Measurements from ENCODE around the gene WHRN. TPM values are rescaled to one million over a fixed set of nuclear protein-coding genes. Genes with fewer than 3 reads are reported as not detected.

WHRN gene
- total RNA-seq, 5 donors from 2014 or later (not counting 1 experiment from before 2014, with no cell fraction given): 11.4 to 46.0 (median 13.0) TPM

DNA sequence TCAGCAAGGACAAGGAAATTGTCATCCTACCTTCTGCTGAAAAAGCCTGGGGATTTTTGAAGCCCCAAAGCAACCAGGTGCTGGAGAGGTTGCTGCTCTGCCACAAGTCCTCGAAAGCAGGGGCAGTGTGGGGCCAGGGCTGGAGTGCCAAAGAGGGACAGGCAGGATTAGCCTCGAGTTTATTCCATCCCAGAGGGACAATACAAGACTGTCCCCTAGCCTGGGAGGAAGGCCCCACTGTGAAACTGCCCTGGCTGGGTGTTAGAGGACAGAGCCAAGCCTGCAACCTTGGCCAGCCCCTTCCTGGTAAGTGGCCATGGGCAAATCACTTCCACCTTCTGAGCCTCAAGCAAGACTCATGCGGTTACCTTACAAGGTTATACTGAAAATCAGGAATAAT lies 55.1 kb downstream of the WHRN start:
- Histone ChIP-seq H3K36me3 (ENCODE audit: control insufficient read depth in 2 of 2, extremely low read depth in 1 of 2, insufficient read depth in 1 of 2, low read length in 1 of 2) (no peaks in the 10 kb centered on the region), H3K4me1 (ENCODE audit: control insufficient read depth in 1 of 2, extremely low read depth in 1 of 2, insufficient read depth in 2 of 2, low read length in 2 of 2) (peaks cover 4 to 25% of the 10 kb centered on the region in 2 experiments), H3K27ac (ENCODE audit: low read length) (no peak overlapping the region), H3K27me3 (replicated peaks in 1 of 2; ENCODE audit: control insufficient read depth in 2 of 2, extremely low read depth in 1 of 2, insufficient read depth in 2 of 2, low read length in 1 of 2) (no peaks in the 10 kb centered on the region), H3K9me3 (no peaks in the 10 kb centered on the region), H3K4me3 (ENCODE audit: control insufficient read depth in 1 of 2, extremely low read depth in 1 of 2, low read length in 1 of 2) (no peak overlapping the region)
- no peak overlapping the region for H3K27ac Mint-ChIP-seq
- DNase-seq (no peak), ATAC-seq (replicated peaks in 1 of 4) (no peak)
- H3K36me3 Mint-ChIP-seq: peaks cover 11% of the 10 kb centered on the region
- no peaks in the 10 kb centered on the region for H3K27me3 Mint-ChIP-seq
- POLR2A ChIA-PET: interaction anchor here in 1 of 2 donors (1.0 kb wide), 1 partner anchor 204 kb away, joined by 3 read pairs; no protein-coding TSS in a partner anchor
- peaks cover 26 to 29% (median 26%) of the 10 kb centered on the region in 3 donors for H3K4me1 Mint-ChIP-seq
- 82% methylated on average over 1 of the region's 3 CpGs for WGBS (ENCODE audit: insufficient coverage)
- peaks cover 3 to 14% (median 4%) of the 10 kb centered on the region in 3 donors for H3K9me3 Mint-ChIP-seq
- CTCF ChIA-PET: interaction anchor here in 1 of 2 donors (1.3 kb wide), 2 partner anchors 44 to 203 kb away, joined by 3 read pairs; no protein-coding TSS in a partner anchor
- H3K4me3 Mint-ChIP-seq: no peak overlapping the region

- POLR2A ChIA-PET: interaction anchor here in 1 of 2 donors (0.6 kb wide), 1 partner anchor 150 kb away, joined by 15 read pairs; no protein-coding TSS in a partner anchor
- no peak for ATAC-seq (replicated peaks in 1 of 4)
- DNase-seq: no peak
- Histone ChIP-seq H3K9me3 (no peaks in the 10 kb centered on the region), H3K27me3 (replicated peaks in 1 of 2; ENCODE audit: control insufficient read depth in 2 of 2, extremely low read depth in 1 of 2, insufficient read depth in 2 of 2, low read length in 1 of 2) (no peaks in the 10 kb centered on the region), H3K27ac (ENCODE audit: low read length) (no peak overlapping the region), H3K4me1 (ENCODE audit: control insufficient read depth in 1 of 2, extremely low read depth in 1 of 2, insufficient read depth in 2 of 2, low read length in 2 of 2) (peaks cover 4 to 25% of the 10 kb centered on the region in 2 experiments), H3K4me3 (ENCODE audit: control insufficient read depth in 1 of 2, extremely low read depth in 1 of 2, low read length in 1 of 2) (no peak overlapping the region), H3K36me3 (ENCODE audit: control insufficient read depth in 2 of 2, extremely low read depth in 1 of 2, insufficient read depth in 1 of 2, low read length in 1 of 2) (no peaks in the 10 kb centered on the region)
- peaks cover 26 to 29% (median 26%) of the 10 kb centered on the region in 3 donors for H3K4me1 Mint-ChIP-seq
- no peaks in the 10 kb centered on the region for H3K27me3 Mint-ChIP-seq
- CTCF ChIA-PET: interaction anchor here in 1 of 2 donors (1.3 kb wide), 2 partner anchors 43 to 204 kb away, joined by 3 read pairs; no protein-coding TSS in a partner anchor
- 62% methylated on average over 3 of the region's 5 CpGs for WGBS (ENCODE audit: insufficient coverage)
- no peak overlapping the region for H3K27ac Mint-ChIP-seq
- peaks cover 3 to 9% (median 4%) of the 10 kb centered on the region in 3 donors for H3K9me3 Mint-ChIP-seq
- H3K36me3 Mint-ChIP-seq: peaks cover 5% of the 10 kb centered on the region
- no peak overlapping the region for H3K4me3 Mint-ChIP-seq
Measured at GRCh38 chr9:114449236-114449635, 56.0 kb downstream of the WHRN start.

GRCh38 chr9:114448706-114449105 lies 56.6 kb downstream of the WHRN start:
- Histone ChIP-seq H3K27me3 (replicated peaks in 1 of 2; ENCODE audit: control insufficient read depth in 2 of 2, extremely low read depth in 1 of 2, insufficient read depth in 2 of 2, low read length in 1 of 2) (no peaks in the 10 kb centered on the region), H3K36me3 (ENCODE audit: control insufficient read depth in 2 of 2, extremely low read depth in 1 of 2, insufficient read depth in 1 of 2, low read length in 1 of 2) (no peaks in the 10 kb centered on the region), H3K4me1 (ENCODE audit: control insufficient read depth in 1 of 2, extremely low read depth in 1 of 2, insufficient read depth in 2 of 2, low read length in 2 of 2) (peaks cover 4 to 25% of the 10 kb centered on the region in 2 experiments), H3K9me3 (no peaks in the 10 kb centered on the region), H3K27ac (ENCODE audit: low read length) (no peak overlapping the region), H3K4me3 (ENCODE audit: control insufficient read depth in 1 of 2, extremely low read depth in 1 of 2, low read length in 1 of 2) (no peak overlapping the region)
- H3K27ac Mint-ChIP-seq: no peak overlapping the region
- H3K9me3 Mint-ChIP-seq: peaks cover 3 to 8% (median 4%) of the 10 kb centered on the region in 3 donors
- POLR2A ChIA-PET: no interaction called here
- ATAC-seq (replicated peaks in 1 of 4): no peak
- H3K27me3 Mint-ChIP-seq: no peaks in the 10 kb centered on the region
- WGBS (ENCODE audit: insufficient coverage): 56% methylated on average over 1 of the region's 2 CpGs
- H3K4me1 Mint-ChIP-seq: peaks cover 26 to 28% (median 26%) of the 10 kb centered on the region in 3 donors
- H3K36me3 Mint-ChIP-seq: peaks cover 4% of the 10 kb centered on the region
- no peak overlapping the region for H3K4me3 Mint-ChIP-seq
- CTCF ChIA-PET: no interaction called here
- DNase-seq: no peak

- ChIA-PET CTCF (no interaction called here), POLR2A (no interaction called here)
- no peak for DNase-seq
- Mint-ChIP-seq H3K27ac (no peak overlapping the region), H3K9me3 (peaks cover 0 to 5% (median 0%) of the 10 kb centered on the region in 3 donors), H3K27me3 (no peaks in the 10 kb centered on the region), H3K36me3 (no peaks in the 10 kb centered on the region), H3K4me1 (peaks cover 10% of the 10 kb centered on the region in 3 donors), H3K4me3 (no peak overlapping the region)
- no peak overlapping the region for H3K4me3 ChIP-seq (ENCODE audit: control insufficient read depth in 1 of 2, extremely low read depth in 1 of 2, low read length in 1 of 2)
- WGBS (ENCODE audit: insufficient coverage): 70% methylated on average over 5 of the region's 8 CpGs
- no peaks in the 10 kb centered on the region for H3K9me3 ChIP-seq
- no peak for ATAC-seq (replicated peaks in 1 of 4)
- no peaks in the 10 kb centered on the region for H3K36me3 ChIP-seq (ENCODE audit: control insufficient read depth in 2 of 2, extremely low read depth in 1 of 2, insufficient read depth in 1 of 2, low read length in 1 of 2)
- H3K4me1 ChIP-seq (ENCODE audit: control insufficient read depth in 1 of 2, extremely low read depth in 1 of 2, insufficient read depth in 2 of 2, low read length in 2 of 2): peaks cover 0 to 11% of the 10 kb centered on the region in 2 experiments
- no peak overlapping the region for H3K27ac ChIP-seq (ENCODE audit: low read length)
- H3K27me3 ChIP-seq (replicated peaks in 1 of 2; ENCODE audit: control insufficient read depth in 2 of 2, extremely low read depth in 1 of 2, insufficient read depth in 2 of 2, low read length in 1 of 2): no peaks in the 10 kb centered on the region
Measured at GRCh38 chr9:114446672-114447450, 58.4 kb downstream of the WHRN start.

DNA sequence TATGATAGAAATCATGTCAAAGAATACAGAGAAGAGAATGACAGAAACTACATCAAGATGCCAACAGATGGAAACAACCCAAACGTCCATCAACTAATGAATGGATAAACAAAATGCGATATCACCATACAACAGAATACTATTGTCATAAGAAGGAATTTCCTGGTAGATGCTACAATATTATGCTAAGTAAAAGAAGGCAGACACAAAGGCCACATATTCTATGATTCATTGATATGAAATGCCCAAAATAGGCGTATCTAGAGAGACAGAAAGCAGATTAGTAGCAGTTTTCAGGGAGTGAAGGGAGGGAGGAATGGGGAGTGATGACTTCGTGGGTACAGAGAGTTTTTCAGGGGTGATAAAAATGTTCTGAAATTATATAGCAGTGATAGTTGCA lies 59.2 kb downstream of the WHRN start:
- CTCF ChIA-PET: no interaction called here
- H3K4me3 ChIP-seq (ENCODE audit: control insufficient read depth in 1 of 2, extremely low read depth in 1 of 2, low read length in 1 of 2): no peak overlapping the region

DNA sequence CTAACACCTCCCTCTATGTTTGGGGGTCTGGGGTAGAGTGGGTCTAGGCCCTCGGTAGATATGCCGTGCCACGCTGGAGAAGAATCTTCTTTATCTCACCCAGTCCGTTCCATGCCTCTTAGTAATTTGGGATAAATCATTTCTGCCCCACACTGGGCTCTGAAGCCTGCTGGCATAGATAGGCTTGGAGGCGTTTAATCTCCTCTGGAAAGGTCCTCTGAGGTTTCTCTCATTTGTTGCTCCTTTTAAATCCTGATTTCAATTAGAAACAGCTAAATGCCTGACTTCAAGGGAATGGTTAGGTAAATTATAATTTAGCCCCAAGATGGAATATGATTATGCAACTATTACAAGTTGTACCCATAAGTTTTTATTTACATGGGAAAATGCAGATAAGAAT lies 59.7 kb downstream of the WHRN start:
- H3K9me3 Mint-ChIP-seq: peaks cover 0 to 5% (median 0%) of the 10 kb centered on the region in 3 donors
- H3K36me3 Mint-ChIP-seq: no peaks in the 10 kb centered on the region
- POLR2A ChIA-PET: no interaction called here
- no peak overlapping the region for H3K4me3 ChIP-seq (ENCODE audit: control insufficient read depth in 1 of 2, extremely low read depth in 1 of 2, low read length in 1 of 2)
- no peaks in the 10 kb centered on the region for H3K27me3 Mint-ChIP-seq
- H3K27ac Mint-ChIP-seq: no peak overlapping the region
- ATAC-seq (replicated peaks in 1 of 4): no peak
- WGBS (ENCODE audit: insufficient coverage): no CpG with 5 or more reads among the region's 5 CpGs
- DNase-seq: no peak
- no peaks in the 10 kb centered on the region for H3K36me3 ChIP-seq (ENCODE audit: control insufficient read depth in 2 of 2, extremely low read depth in 1 of 2, insufficient read depth in 1 of 2, low read length in 1 of 2)
- no peak overlapping the region for H3K27ac ChIP-seq (ENCODE audit: low read length)
- H3K27me3 ChIP-seq (replicated peaks in 1 of 2; ENCODE audit: control insufficient read depth in 2 of 2, extremely low read depth in 1 of 2, insufficient read depth in 2 of 2, low read length in 1 of 2): no peaks in the 10 kb centered on the region
- no peaks in the 10 kb centered on the region for H3K4me1 Mint-ChIP-seq
- no peaks in the 10 kb centered on the region for H3K4me1 ChIP-seq (ENCODE audit: control insufficient read depth in 1 of 2, extremely low read depth in 1 of 2, insufficient read depth in 2 of 2, low read length in 2 of 2)
- no peaks in the 10 kb centered on the region for H3K9me3 ChIP-seq
- H3K4me3 Mint-ChIP-seq: no peak overlapping the region
- CTCF ChIA-PET: no interaction called here

More for the DNA sequence above, 59.2 kb downstream of the WHRN start:
- no peaks in the 10 kb centered on the region for H3K36me3 ChIP-seq (ENCODE audit: control insufficient read depth in 2 of 2, extremely low read depth in 1 of 2, insufficient read depth in 1 of 2, low read length in 1 of 2)
- no peak overlapping the region for H3K4me3 Mint-ChIP-seq
- peaks cover 0 to 5% (median 0%) of the 10 kb centered on the region in 3 donors for H3K9me3 Mint-ChIP-seq
- POLR2A ChIA-PET: no interaction called here
- H3K27me3 ChIP-seq (replicated peaks in 1 of 2; ENCODE audit: control insufficient read depth in 2 of 2, extremely low read depth in 1 of 2, insufficient read depth in 2 of 2, low read length in 1 of 2): no peaks in the 10 kb centered on the region
- H3K9me3 ChIP-seq: no peaks in the 10 kb centered on the region
- no peaks in the 10 kb centered on the region for H3K36me3 Mint-ChIP-seq
- no CpG with 5 or more reads among the region's 4 CpGs for WGBS (ENCODE audit: insufficient coverage)
- H3K27me3 Mint-ChIP-seq: no peaks in the 10 kb centered on the region
- H3K4me1 Mint-ChIP-seq: peaks cover 2 to 3% (median 2%) of the 10 kb centered on the region in 3 donors
- peaks cover 0 to 3% of the 10 kb centered on the region in 2 experiments for H3K4me1 ChIP-seq (ENCODE audit: control insufficient read depth in 1 of 2, extremely low read depth in 1 of 2, insufficient read depth in 2 of 2, low read length in 2 of 2)
- no peak for DNase-seq
- ATAC-seq (replicated peaks in 1 of 4): no peak
- no peak overlapping the region for H3K27ac Mint-ChIP-seq
- H3K27ac ChIP-seq (ENCODE audit: low read length): no peak overlapping the region

Data from T-cell (primary cell).